HG03097 (cell line): Measurements from ENCODE around the gene GUK1.
"Not testable (repeated sequence)": the region's sequence is repeated elsewhere in the genome, so short reads cannot be mapped to it uniquely, and the experiment has no call there.

ENCODE experiments used
- ATAC-seq: cut with Tn5 transposase; IDR thresholded peaks from one replicate; pipeline ENCODE4 v1.9.1; 2021; ENCODE audit not compliant: unreplicated experiment, low FRiP score

The GUK1 gene

DNA sequence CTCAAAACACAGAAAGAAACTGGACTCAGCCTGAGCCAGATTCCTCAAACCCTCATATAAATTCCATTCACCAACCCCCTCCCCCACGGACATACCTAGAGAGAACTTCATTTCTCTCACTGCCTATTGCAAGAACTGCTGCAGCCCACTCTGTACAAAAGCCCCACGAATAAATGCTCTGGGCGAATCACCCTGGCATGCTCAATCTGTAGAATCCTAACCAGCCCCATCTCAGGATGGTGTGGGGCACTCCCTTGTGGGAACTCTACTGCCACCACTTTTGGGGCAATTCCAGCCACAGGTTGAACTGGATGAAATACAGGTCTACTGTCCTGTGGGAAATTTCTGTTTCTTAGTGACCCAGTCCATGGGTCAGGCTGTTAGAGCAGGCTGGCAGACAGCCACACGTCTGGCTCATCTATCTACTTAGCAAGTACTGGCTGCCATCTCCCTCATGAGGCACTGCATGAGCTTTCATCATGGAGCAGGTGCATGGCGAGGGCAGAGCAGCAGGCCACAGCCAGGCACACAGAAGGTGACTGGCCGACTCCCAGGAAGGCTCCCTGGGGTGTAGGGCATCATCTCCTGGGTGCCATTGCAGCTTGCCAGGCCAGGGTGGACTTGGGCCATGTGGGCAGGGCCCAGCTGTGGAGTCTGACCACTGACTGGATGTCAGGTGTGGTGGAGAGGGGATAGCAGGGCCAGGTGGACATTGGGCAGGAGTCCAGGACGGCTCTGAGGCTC is 35.4 kb upstream of the GUK1 start:
- no peak for ATAC-seq

DNA sequence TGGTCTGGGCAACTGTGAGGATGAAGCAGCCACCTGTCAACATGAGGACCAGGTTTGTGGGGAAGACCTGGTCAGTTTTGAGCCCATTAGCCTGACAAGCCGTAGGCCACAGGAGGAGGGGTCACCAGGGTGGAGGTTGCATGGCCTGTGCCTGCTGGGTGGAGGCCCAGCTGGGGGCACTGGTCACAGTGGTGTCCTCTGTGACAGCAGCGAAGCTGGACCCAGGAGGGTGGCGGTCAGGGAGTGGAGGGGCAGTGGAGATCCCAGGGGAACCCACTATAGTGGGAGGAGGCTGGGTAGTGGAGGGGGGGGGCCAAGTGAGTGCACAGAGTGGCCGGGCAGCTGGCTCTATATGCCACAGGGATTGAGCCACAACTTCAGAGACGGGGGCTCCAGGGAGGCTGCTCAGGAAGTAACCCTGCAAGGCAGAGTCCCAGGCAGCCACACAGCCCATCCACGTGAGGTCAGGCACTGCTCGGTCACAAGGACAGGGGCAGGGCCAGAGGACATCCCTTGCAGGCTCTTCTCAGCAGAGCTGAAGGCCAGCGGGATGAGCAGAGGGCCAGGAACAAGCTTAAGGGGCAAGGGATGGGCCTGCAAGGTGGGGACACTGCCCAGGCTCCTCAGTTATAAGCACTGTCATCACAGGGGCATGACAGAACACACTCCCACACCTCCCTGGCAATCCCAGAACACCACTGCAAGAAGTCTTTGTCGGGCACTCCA is 34.6 kb upstream of the GUK1 start:
- no peak for ATAC-seq

DNA sequence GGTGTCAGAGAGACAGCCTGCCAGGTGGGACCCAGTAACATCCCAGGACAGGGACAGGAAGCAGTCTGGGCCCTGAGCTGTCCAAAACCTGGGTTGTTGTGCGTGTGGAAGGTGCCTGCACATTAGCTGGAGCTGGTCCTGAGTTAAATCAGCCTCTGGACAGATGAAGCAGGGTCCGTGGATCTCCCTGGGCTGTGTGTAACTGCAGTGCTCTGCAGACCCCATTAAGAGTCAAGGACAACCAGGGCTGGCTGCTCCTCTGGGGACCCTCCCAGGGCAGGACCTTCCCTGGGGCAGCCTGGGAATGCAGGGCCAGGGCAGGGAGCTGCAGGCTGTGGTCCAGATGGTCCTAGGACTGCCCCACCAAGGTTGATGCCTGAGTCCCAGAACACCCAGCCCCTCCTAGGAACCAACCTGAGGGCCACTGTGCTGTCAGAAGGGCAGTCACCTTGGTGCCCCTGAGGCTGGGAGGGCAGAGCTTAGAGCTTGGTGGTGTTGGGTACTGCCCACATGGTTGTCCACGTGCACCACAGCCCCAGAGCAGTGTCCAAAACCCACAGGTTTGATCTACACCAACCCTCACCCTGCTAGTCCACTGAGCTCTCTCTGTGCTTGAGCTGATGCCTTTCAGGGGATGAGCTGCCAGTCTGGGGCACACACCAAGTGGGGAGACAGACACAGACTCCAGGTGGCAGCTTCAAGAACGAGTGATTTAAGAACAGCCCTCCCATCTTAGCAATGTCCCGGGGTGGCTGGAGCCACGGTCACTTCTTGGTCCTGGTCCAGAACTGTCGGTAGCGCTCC is 33.9 kb upstream of the GUK1 start:
- no peak for ATAC-seq

DNA sequence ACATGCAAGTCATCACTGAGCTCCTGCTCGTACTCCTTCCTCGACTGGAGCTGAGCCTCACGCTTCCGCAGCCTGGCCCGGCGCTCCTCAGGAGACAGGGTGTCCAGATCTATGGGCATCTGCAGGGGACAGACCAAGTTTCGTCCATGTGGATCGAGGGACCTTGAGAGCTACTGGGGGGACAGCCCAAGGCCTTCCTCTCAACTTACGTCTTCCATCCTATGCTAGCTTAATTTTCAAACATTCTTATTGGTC is 33.4 kb upstream of the GUK1 start:
- ATAC-seq = no peak

DNA sequence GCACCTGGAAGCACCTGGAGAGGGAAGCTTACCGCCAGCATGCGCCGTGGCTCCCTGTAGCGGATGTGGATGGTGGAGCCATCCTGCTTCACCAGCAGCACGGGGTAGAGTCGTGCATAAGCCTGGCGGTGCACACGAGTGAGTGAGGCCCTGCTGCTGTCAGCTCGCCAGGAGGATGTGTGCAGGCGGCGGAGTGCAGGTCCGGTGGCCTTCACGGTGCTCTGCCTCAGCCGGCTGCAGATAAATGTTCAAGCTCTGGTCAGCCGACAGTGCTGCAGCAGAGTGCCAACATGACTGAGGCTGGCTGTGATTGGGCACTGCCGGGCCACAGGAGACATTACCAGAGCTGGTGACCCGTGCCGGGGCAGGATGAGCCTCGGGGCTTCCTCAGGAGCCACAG is 32.4 kb upstream of the GUK1 start:
- ATAC-seq = no peak

DNA sequence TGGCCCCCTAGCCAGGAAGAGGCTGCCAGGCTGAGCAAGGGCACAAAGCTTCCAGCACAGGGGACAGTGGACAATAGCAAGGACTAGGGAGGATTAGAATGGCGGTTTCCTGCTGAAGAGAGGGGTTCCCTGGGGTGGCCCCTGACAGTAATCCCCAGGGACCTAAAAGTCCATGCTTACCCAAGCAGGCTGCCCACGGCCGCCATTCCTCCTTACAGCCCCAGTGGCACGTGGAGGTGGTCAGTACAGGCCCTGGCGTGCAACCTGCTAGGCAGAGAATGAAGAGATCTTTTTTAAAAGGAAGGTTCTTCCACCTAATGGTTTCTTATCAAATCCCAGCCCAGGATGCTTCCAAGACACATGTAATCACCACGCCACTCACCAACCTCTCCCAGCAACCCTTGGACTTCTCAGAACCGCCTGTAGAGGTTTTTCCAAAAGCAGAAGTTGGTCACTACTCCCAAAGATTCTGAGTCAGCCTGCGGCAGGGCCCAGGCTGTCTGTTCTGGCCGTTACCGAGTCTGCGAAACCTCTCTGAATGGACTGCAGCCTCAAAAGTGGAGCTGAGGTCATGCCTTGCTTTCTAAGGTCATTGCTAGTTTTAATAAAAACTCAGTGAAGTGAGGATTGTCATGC is 31.9 kb upstream of the GUK1 start:
- no peak for ATAC-seq

DNA sequence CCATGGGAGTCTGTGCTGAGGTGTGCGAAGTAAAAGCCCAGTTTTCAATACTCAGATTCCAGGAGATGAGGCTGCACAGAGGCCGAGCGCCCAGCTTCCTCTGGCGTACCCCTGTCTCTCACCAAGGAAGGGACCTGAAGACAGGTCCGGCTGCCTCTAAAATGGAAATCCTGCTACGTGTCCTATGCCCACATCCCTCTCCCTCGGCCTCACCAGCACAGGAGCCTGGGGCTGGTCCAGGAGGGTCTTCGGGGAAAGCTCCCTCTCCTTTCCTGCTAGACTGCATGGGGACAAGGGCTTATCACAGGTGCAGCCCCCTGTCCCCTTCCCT is 31.4 kb upstream of the GUK1 start:
- ATAC-seq = no peak

DNA sequence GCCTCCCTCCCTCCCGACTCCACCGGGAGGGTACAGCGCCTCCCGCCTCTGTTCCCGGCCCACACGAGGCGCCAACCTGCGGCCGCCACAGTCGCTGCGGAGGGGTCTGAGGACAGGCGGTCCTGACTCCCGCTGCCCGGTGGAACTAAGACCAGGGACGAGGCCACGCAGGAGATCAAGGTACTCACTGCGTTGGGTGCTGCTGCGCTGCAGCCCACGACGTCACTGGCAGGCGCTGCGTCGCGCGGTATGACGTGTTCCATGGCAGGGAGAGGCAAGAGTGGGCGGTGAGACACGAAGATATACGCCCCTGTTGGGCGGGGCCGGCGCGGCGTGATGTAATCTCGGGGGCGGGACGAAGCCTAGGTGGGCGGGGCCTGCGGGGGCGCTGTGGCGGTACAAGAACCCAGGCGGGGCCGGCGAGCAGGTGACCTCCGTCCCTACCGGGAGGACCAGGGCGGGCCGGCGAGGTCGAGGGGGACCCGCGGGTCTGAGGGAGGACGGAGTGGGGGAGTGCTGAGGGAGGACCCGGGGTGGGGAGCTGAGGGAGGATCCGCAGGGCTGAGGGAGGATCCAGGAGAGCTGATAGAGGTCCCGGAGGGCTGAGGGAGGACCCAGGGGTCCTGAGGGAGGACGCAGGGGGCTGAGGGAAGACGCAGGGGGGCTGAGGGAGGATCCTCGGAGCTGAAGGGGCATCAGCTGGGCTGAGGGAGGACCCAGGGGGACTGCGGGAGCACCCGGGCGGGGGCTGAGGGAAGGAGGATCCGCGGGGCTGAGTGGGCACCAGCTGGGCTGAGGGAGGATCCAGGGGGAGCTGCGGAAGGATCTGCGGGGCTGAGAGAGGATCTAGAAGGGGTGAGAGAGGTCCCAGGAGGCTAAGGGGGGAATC is 30.8 kb upstream of the GUK1 start, which contains the start of gene MRPL55:
Gene MRPL55 (minus strand): TSS at position 227 of the 889 bp plus-strand sequence. CDS start 1,039 bp downstream, outside the sequence.
- peak; percentile 86 for ATAC-seq

DNA sequence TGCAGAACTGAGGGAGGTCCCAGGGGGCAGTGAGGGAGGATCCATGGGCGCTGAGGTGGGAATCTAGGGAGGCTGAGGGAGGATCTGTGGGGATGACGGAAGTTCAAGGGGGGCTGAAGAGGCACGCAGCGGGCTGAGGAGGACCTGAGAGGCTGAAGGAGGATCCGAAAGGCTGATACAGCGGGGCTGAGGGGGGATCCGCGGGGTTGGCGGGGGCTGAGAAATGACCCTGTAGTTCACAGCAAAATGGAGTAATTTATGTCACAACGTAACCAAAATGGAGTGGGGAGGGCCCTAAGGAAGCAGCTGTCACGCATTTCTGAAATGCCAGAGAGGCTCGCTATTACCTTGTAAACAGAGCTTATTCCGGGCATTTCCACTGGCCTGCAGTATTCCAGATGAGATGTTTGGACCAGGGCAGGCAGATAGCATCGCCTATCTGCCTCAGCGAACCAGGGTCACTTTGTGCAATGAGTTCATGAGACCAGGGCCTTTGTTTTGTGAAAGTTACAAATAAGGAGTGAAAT is 30.1 kb upstream of the GUK1 start:
- no peak for ATAC-seq

DNA sequence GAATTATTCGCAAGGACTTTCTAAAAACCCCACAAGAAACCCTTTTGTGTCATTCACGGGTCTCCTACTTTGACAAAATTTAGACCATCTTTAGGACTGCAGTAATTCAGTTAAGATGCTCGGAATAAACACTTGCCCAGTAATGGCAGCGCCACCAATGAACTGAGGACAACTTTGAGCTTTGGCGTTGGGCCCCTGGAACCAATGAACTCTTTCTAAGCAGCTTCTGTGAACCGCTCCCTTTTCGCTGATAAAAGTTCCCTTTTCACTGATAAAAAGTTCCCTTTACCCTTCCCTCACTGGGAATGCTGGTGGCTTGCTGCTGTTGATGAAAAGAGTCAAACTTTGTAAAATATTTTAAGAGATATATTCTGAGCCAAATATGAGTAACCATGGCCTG is 29.5 kb upstream of the GUK1 start:
- no peak for ATAC-seq

DNA sequence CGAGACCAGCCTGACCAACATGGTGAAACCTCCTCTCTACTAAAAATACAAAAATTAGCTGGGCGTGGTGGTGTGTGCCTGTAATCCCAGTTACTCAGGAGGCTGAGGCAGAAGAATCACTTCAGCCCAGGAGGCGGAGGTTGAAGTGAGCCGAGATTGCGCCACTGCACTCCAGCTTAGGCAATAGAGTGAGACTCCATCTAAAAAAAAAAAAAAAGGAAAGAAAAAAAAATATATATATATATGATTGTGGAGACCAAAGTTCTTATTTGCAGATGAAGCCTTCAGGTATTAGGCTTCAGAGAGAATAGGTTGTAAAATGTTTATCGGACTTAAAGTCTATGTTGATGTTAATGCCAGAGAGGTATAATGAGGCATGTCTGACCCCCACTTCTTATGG is 28.8 kb upstream of the GUK1 start:
- ATAC-seq = not testable (repeated sequence)

DNA sequence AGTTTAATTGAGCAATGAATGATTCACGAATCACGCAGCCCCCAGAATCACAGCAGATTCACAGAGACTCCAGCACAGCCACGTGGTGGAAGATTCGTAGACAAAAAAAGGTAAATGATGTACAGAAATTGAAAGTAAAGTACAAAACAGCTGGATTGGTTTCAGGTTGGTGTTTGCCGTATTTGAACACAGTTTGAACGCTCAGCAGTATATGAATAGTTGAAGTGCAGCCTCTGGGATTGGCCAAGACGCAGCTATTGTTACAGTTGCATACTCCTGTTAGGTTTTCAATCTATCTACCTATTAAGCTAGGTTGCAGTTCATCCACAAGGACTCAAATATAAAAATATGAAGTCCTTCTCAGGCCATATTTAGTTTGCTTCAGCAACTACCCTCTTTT is 27.9 kb upstream of the GUK1 start:
- ATAC-seq = no peak

DNA sequence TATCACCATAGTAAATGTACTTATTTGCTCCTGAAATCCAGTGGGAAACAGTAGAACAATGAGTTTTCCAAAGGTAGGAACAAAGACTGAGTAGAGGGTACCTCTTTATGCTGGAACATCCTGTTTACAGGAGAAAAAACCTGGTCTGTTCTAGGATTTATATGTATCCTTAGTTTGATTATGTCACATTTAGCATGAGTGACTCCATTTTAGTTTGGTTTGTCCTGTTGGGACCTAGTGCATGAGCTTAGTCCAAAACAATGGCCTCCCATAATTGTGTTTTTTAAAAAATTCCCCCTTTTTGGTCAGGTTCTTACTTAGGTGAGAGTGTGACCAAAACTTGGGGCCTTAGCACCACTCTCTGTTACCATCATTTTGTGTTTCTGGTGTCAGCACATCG is 27.5 kb upstream of the GUK1 start:
- ATAC-seq = no peak

DNA sequence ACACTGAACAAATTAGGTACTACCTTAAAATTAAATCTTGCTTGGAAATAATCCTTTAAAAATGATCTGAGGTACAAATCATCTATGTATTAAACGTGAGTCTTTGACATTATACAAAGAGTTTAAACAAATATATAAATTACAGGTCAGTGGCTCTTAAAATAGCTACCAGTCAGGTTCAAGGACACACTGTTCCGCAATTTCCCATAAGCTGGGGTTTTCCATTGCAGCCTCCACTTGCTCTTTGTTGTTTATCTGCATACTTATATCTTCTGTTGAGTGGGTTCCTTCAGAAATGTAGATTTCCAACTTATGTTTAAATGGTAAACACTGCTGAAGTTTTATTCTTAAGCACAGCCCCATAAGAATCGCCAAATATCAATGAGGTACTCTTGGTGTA is 25.3 kb upstream of the GUK1 start:
- ATAC-seq = no peak

DNA sequence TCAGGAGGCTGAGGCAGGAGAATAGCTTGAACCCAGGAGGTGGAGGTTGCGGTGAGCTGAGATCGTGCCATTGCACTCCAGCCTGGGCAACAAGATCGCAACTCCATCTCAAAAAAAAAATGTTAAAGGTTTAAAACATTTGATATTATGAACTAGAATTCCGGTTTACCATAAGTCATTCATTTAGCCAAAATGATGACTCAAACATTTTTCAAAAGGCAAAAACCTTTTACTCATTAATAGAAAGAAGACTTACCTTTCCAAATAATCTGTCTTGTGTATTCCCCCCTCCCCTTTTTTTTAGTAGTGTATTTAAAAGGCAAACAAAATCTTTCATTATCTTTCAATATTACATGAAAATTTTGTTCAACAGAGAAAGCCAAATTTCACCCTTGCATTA is 22.7 kb upstream of the GUK1 start:
- ATAC-seq = no peak

DNA sequence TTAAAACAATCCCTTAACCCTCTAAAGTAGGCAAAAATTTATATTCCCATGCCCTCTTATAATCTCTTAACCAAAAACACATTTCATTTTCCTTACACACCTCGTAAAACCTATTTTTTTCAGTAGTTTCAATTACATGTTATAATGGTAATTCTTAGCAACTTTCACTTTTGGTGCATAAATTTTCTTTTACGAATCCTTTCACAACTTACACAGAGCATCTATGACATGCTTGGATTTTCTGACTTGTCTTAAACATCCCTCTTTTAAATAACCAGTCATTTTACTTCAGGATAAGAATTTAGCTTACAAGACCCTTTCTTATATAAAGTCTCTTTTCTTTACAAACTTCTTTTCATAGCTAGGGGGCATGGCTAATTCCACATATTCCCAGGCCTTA is 22.0 kb upstream of the GUK1 start:
- no peak for ATAC-seq

DNA sequence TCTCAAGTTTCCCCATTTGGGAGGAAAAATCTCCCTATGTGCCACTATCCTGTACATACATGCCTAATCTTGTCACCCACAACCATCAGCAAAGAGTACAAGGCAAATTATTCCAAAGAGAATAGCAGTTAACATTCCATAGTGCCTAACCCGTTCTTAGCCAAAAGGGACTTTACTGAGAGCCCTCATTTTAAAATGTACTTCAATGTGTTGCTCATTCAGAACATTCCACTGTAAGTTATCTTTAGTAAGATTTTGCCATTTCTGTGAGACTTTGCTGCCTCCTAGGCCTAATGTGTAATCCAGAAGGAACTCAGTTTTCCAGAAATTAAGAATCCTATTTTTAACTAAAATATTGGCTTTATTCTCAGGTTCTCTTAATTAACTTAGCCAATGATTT is 19.7 kb upstream of the GUK1 start:
- no peak for ATAC-seq

DNA sequence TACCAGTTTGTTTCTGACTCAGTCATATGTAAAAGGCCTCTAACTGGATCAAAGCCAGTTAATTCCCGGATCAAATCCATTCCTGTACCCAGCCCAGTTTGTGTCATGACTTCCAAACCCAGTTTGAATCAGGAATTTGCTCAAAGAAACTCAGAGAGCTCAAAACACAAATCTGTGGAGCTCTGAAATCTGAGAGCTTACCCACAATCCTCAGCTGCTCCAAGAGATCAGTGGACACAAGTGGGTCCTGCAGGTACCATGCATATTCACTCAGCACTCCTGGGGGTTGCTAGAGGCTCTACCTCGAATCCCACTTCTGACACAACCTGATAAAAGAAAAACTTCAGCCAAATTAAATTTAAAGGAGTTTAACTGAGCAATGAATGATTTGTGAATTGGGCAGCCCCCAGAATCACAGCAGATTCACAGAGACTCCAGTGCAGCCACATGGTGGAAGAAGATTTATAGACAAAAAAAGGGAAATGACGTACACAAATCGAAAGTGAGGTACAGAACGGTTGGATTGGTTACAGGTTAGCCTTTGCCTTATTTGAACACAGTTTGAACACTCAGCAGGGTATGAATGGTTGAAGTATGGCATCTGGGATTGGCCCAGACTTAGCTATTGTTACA is 19.1 kb upstream of the GUK1 start:
- no peak for ATAC-seq

DNA sequence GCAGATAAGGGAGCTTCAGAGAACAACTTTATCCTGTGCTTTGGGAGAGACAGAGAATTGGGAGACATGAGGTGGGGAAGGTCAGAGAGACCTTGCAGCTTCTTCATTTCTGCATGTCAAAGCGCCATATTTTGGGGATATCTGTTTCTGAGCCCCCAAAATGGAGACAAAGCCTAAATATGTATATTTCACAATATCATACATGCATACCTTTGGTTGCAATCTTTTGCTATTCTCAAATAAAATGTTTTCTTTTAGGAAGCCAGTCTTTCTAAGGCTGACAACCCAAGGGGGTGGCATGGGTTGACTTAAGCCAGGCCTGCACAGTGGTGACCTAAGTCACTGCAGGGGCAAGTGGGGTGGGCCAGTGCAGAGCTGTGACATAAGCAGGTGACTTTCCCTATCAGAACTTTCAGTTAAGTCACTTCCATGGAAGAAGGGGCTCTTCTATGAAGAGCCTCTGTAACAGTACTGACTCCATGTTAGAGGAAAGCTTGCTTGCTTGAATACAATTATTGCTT is 17.1 kb upstream of the GUK1 start:
- ATAC-seq = no peak
